Activated T-helper 2 cell treated with anti-CD3 and anti-CD28 coated beads, Interferon-gamma antibody, Interleukin-2, Interleukin-4, amounts not matched to agents 10 μg/mL and 5 μg/mL and 100 μg/mL, durations not matched to agents 14 hours and 24 hours and 36 hours (primary cell): ENCODE results near the gene BHLHA15. TPM values are rescaled to one million over a fixed set of nuclear protein-coding genes. Genes with fewer than 3 reads are reported as not detected.
A peak's percentile ranks its signal among the peaks of the same experiment; 100 is the strongest.

Experiments used
- DNase-seq: peaks from one replicate; pipeline ENCODE4 v3.0.0; 2021; ENCODE audit warnings: low spot score
- H3K27ac Mint-ChIP-seq: one replicate; pipeline ENCODE4 v1.8.0; 2021; ENCODE audit warnings: mixed read lengths
- H3K27me3 Mint-ChIP-seq: one replicate; pipeline ENCODE4 v1.8.0; 2021; ENCODE audit warnings: low read depth, mixed read lengths
- H3K36me3 Mint-ChIP-seq: one replicate; pipeline ENCODE4 v1.8.0; 2021; ENCODE audit warnings: low read depth, mixed read lengths
- H3K4me1 Mint-ChIP-seq: one replicate; pipeline ENCODE4 v1.8.0; 2021; ENCODE audit warnings: low read depth, mixed read lengths
- H3K4me3 Mint-ChIP-seq: one replicate; pipeline ENCODE4 v1.8.0; 2021; ENCODE audit warnings: low read depth, mild to moderate bottlenecking, moderate library complexity, mixed read lengths
- H3K9me3 Mint-ChIP-seq: one replicate; pipeline ENCODE4 v1.8.0; 2021; ENCODE audit warnings: mixed read lengths
- intact Hi-C: fragments of 100-400 bp; cut with micrococcal nuclease; formaldehyde crosslinking; loops from one replicate; pipeline ENCODE4 v1.15.1; 2023
- total RNA-seq: library from RNA; stranded (reverse); gene quantifications from 2 replicates; pipeline ENCODE4 v1.2.3, GENCODE V29; 2022

Gene BHLHA15
- total RNA-seq, 1 donor from 2014 or later = 0.80 TPM

DNA sequence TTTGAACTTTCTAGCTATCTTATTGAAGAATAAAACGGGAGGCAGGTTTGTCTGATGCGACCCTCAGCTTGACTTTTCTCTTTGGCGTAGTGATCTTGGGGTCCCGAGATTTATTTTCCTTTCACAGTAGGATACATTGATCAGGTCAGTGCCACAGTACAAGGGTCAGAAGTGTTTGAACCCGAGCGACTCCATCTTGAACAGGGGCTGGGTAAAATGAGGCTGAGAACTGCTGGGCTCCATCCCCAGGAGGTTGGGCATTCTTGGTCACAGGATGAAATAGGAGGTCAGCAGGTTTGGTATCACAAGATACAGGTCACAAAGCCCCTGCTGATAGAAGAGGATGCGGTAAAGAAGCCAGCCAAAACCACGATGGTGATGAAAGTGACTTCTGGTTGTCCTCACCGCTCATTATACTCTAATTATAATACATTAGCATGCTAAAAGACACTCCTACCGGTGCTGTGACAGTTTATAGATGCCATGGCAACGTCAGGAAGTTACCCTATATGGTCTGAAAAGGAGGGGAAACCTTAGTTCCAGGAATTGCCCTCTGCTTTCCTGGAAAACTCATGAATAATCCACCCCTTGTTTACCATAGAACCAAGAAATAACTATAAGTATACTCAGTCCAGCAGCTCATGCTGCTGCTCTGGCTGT lies 43.8 kb downstream of the BHLHA15 start:
- H3K4me3 Mint-ChIP-seq = peak overlapping the region; percentile 18
- H3K9me3 Mint-ChIP-seq = no peaks in the 10 kb centered on the region
- peak overlapping the region; percentile 89 for H3K27ac Mint-ChIP-seq
- peaks cover 32% of the 10 kb centered on the region for H3K4me1 Mint-ChIP-seq
- H3K27me3 Mint-ChIP-seq = no peaks in the 10 kb centered on the region
- peak; percentile 32 for DNase-seq
- intact Hi-C loops = loop anchor here (5.0 kb wide), 2 partner anchors 148 to 283 kb away; partner anchors contain the start of gene LMTK2
- peaks cover 33% of the 10 kb centered on the region for H3K36me3 Mint-ChIP-seq

DNA sequence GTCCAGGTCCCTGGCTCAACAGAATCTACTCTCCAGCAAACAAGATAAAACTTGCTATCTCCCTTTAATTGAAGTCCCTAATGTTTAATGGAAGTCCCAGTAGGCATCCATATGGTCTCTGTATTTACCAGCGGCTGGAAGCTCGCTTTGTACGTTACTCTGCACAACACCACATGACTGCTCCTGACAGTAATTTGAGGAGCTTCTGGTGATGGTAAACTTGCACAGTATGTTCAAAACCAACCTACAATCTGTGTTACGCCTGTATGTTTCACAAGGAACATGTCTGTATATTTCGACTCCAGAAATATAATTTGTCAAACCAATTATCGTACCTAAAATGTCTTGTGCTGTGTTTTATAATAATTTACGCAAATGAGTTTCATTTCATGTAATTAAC lies 45.2 kb downstream of the BHLHA15 start:
- H3K36me3 Mint-ChIP-seq = peaks cover 36% of the 10 kb centered on the region
- no peak overlapping the region for H3K4me3 Mint-ChIP-seq
- H3K27ac Mint-ChIP-seq = no peak overlapping the region

DNA sequence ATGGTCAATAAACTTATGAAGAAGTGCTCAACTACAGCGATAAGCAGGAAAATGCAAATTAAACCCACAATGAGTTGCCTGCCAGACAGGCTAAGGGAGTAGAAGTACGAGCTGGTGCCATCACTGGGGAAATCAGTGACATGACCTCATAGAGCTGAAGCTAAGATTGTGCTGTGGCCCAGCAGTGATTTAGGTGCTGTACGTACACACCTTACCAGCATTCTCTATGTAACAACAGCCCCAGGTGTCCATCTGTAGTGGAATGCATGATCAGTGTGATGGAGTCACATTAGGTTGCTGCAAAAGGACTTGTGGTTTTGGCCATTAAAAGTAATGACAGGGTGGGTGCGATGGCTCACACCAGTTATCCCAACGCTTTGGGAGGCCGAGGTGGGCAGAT lies 46.5 kb downstream of the BHLHA15 start:
- Mint-ChIP-seq H3K4me1 (peaks cover 25% of the 10 kb centered on the region), H3K36me3 (peaks cover 47% of the 10 kb centered on the region), H3K4me3 (no peak overlapping the region), H3K9me3 (no peaks in the 10 kb centered on the region), H3K27me3 (no peaks in the 10 kb centered on the region), H3K27ac (no peak overlapping the region)
- no peak for DNase-seq
- intact Hi-C loops = no loop called here

More for the DNA sequence above, 45.2 kb downstream of the BHLHA15 start:
- intact Hi-C loops = no loop called here
- Mint-ChIP-seq H3K27me3 (no peaks in the 10 kb centered on the region), H3K4me1 (peaks cover 26% of the 10 kb centered on the region), H3K9me3 (no peaks in the 10 kb centered on the region)
- DNase-seq = no peak

Other genes with a start within 250 kb of the BHLHA15 start
- gene OCM2, start 221.2 kb upstream of the BHLHA15 start, total RNA-seq = not detected in 2 replicates
- 14.7 and 15.0 TPM in 2 replicates for gene LMTK2, start 104.6 kb upstream of the BHLHA15 start, total RNA-seq
- 45.4 and 45.8 TPM in 2 replicates for gene TECPR1, start 40.8 kb downstream of the BHLHA15 start, total RNA-seq
- 63.6 and 67.6 TPM in 2 replicates for gene BRI3, start 70.2 kb downstream of the BHLHA15 start, total RNA-seq
- 1.9 TPM in 2 replicates for gene BAIAP2L1, start 189.7 kb downstream of the BHLHA15 start, total RNA-seq